Activated CD4-positive, alpha-beta T cell treated with anti-CD3 and anti-CD28 coated beads, Interleukin-2, amount 10 ng/mL, durations not matched to agents 7 days and 5 days (primary cell): ENCODE data around the gene MED12L. TPM values are rescaled to one million over a fixed set of nuclear protein-coding genes. Genes with fewer than 3 reads are reported as not detected.

Experiments
- CTCF ChIA-PET: fragments of 350-600 bp; sonication (Branson Sonifier 250); formaldehyde crosslinking; loops from one replicate; lab custom pipeline; 2021; ENCODE audit warnings: antibody characterized with exemption; lab: Charles Lee
- POLR2A ChIA-PET: fragments of 350-600 bp; sonication (Branson Sonifier 250); formaldehyde crosslinking; loops from one replicate; lab custom pipeline; 2021; ENCODE audit warnings: antibody characterized with exemption; lab: Charles Lee
- DNase-seq: peaks from one replicate; pipeline ENCODE4 v3.0.0-alpha.2; 2020
- H3K27ac Mint-ChIP-seq: one replicate; pipeline ENCODE4 v1.8.0; 2021; ENCODE audit warnings: mild to moderate bottlenecking, moderate library complexity, mixed read lengths
- H3K27me3 Mint-ChIP-seq: one replicate; pipeline ENCODE4 v1.8.0; 2021; ENCODE audit warnings: mixed read lengths
- H3K36me3 Mint-ChIP-seq: one replicate; pipeline ENCODE4 v1.8.0; 2021; ENCODE audit warnings: low read depth, mixed read lengths
- H3K4me1 Mint-ChIP-seq: one replicate; pipeline ENCODE4 v1.8.0; 2021; ENCODE audit warnings: mixed read lengths
- H3K4me3 Mint-ChIP-seq: one replicate; pipeline ENCODE4 v1.8.0; 2021; ENCODE audit warnings: mild to moderate bottlenecking, moderate library complexity, mixed read lengths
- H3K9me3 Mint-ChIP-seq: one replicate; pipeline ENCODE4 v1.8.0; 2021; ENCODE audit warnings: mixed read lengths
- total RNA-seq, 2 experiments: library from RNA; stranded (reverse); gene quantifications; one replicate each; pipeline ENCODE4 v1.2.3, GENCODE V29; 2021

Gene MED12L
- total RNA-seq, 2 experiments from 2014 or later, result 0.35 to 0.92 TPM

DNA sequence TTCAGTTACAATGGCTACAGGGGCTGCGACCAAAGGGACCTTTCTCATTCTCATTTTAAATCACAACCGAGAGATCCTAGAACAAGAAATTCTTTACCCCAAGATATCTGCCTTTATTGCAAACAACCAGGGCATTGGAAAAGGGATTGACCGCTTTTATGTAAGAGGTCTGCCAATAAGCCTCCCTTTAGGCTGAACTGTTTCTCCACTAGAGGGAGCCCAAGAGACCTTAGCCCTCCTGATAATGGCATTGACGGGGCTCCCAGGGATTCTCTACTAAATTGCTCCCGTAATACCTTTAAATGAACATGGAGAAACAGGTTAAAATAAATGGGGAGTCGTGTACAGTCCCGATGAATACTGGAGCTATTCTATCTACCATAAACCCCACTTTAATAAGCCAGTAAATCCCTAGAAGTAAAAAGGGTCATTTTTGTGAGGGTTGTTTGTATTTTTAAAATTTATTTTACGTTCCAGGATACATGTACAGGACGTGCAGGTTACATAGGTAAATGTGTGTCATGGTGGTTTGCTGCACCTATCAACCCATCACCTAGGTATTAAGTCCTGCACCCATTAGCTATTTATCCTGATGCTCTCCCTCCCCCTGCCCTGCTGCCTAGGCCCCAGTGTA, 382.9 kb downstream of the MED12L start:
- ChIA-PET CTCF (interaction anchor here (0.6 kb wide), 1 partner anchor 427 kb away, joined by 5 read pairs; no protein-coding TSS in a partner anchor), POLR2A (no interaction called here)
- Mint-ChIP-seq H3K27me3 (peaks cover 10% of the 10 kb centered on the region), H3K36me3 (no peaks in the 10 kb centered on the region), H3K4me1 (no peaks in the 10 kb centered on the region), H3K27ac (no peak overlapping the region), H3K4me3 (no peak overlapping the region), H3K9me3 (peaks cover 2% of the 10 kb centered on the region)
- peak; percentile 57 for DNase-seq

DNA sequence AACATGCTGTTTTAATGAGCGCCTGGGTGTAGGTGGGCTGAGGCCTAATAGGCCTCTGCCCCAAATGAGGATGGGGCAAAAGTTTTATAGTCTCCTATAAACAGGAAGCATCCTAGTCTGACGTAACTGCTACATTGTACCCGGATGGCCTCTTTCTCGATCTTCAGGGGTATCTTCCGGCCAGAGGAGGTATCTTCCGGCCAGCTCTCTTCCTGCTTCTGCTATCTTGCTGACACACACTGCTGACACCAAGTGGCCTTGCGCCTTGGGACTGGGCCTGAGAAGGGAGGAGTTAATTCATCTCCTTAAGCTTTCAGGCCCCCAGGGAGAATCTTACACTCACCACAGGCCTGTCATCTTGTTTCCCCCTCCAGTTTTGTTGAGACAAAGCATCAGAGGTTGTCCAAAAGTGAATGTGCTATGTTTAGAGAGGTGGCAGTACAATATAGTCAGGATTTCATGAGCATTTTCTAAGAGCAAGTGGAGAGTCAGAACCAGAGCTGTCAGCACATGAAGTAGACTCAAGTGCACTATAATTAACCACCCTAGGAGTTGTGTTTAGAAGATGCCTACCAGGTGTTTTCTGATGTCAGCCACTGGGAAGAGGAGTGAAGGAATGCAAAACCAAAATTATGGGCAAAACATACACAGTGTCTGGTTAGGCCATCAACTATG, 391.0 kb downstream of the MED12L start:
- Mint-ChIP-seq H3K27ac (no peak overlapping the region), H3K9me3 (no peaks in the 10 kb centered on the region), H3K4me1 (no peaks in the 10 kb centered on the region), H3K36me3 (no peaks in the 10 kb centered on the region), H3K27me3 (peaks cover 2% of the 10 kb centered on the region), H3K4me3 (no peak overlapping the region)
- no peak for DNase-seq
- ChIA-PET CTCF (no interaction called here), POLR2A (no interaction called here)

DNA sequence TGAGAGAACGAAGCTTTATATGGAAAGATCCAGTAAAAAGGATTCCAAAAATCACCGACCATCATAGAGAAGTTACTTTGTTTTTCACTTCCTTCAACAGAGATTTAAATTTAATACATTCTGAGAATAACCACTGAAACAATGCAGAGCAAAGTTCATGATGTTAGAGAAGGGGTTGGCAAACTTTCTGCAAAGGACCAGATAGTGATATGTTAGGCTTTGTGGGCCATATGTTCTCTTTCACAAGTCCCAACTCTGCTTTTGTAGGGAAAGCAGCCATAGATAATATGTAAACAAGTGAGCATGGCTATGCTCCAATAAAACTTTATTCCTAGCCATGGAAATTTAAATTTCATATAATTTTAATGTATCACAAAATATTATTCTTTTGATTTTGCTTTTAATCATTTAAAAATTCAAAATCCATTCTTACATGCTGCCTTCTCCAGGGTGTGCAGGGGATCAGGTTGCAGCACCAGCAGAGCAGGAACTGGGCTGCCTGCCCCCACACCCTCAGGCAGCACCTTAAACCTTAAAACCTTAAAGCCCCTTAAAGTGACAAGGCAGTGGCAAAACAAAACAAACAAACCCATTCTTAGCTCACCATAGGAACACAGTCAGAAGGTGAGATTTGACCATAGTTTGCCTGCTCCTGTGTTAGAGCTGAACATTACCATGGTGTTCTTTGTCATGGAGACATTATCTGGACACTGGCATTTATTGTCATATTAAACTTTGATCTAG, 392.3 kb downstream of the MED12L start:
- no peaks in the 10 kb centered on the region for H3K36me3 Mint-ChIP-seq
- no peaks in the 10 kb centered on the region for H3K4me1 Mint-ChIP-seq
- no peak overlapping the region for H3K4me3 Mint-ChIP-seq
- H3K27ac Mint-ChIP-seq, result no peak overlapping the region
- POLR2A ChIA-PET, result no interaction called here
- no peak for DNase-seq
- H3K27me3 Mint-ChIP-seq, result peaks cover 2% of the 10 kb centered on the region
- peaks cover 4% of the 10 kb centered on the region for H3K9me3 Mint-ChIP-seq
- CTCF ChIA-PET, result no interaction called here

DNA sequence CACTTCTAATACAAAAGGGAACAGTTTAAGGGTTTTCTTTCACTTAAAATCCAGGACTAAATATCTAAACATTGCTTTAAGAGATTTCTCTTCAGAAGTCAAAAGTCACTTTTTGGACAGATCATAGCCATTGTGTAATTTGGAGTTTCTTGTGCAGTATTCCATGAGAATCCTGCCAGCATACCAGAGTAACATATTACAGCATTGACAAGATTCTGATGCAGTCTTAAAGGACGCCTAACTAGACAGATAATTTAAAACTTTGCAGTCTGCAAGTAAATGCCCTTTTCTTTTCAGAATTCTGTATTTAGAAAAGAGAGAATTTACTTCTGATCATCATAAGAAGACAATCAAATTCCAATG, 392.9 kb downstream of the MED12L start:
- H3K4me1 Mint-ChIP-seq, result no peaks in the 10 kb centered on the region
- ChIA-PET POLR2A (no interaction called here), CTCF (no interaction called here)
- no peaks in the 10 kb centered on the region for H3K36me3 Mint-ChIP-seq
- no peak overlapping the region for H3K27ac Mint-ChIP-seq
- no peak overlapping the region for H3K4me3 Mint-ChIP-seq
- no peak for DNase-seq
- peaks cover 2% of the 10 kb centered on the region for H3K27me3 Mint-ChIP-seq
- H3K9me3 Mint-ChIP-seq, result peaks cover 4% of the 10 kb centered on the region

DNA sequence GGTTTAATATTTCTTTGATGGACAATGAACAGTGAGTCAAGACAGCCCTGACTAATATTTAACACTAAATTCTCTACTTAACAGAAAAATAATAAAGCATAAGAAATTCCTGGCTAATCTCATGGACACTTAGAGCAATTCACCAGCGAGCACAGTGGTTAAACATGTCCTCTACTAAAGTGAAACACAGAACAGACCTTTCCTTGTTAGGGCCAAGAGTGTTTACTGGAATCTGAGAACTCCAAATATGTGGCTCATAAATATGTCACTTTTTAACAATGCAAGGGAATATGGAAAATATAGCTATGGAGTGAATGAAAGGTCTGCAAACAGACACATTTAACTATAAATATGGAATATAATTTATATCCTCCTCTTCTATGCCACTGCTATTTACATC, 394.0 kb downstream of the MED12L start:
- Mint-ChIP-seq H3K27ac (no peak overlapping the region), H3K9me3 (peaks cover 4% of the 10 kb centered on the region), H3K36me3 (no peaks in the 10 kb centered on the region), H3K4me1 (no peaks in the 10 kb centered on the region), H3K4me3 (no peak overlapping the region), H3K27me3 (peaks cover 2% of the 10 kb centered on the region)
- POLR2A ChIA-PET, result no interaction called here
- DNase-seq, result no peak
- CTCF ChIA-PET, result interaction anchor here (1.2 kb wide), 1 partner anchor 22 kb away, joined by 3 read pairs; no protein-coding TSS in a partner anchor

DNA sequence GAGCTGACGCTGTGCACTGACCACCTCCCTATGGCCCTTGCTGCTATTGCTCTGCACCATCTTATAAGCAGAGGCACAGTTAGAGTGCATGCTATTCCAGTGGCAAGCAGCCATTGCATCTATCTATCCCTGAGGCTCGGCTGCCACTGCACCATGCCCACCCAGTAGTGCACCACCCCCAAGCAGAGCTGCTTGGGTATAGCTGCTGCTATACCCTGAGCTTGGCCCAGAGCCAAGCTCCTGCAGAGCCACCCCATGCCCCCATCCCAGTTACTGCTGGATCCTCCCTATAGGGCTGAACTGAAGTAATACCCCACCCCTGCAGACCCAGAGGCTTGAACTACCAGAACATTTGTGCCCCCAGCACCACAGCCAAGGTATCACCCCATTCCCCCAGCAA, 395.0 kb downstream of the MED12L start:
- Mint-ChIP-seq H3K4me1 (no peaks in the 10 kb centered on the region), H3K27ac (no peak overlapping the region), H3K9me3 (peaks cover 4% of the 10 kb centered on the region), H3K36me3 (no peaks in the 10 kb centered on the region), H3K27me3 (peaks cover 2% of the 10 kb centered on the region), H3K4me3 (no peak overlapping the region)
- CTCF ChIA-PET, result no interaction called here
- POLR2A ChIA-PET, result no interaction called here
- no peak for DNase-seq

DNA sequence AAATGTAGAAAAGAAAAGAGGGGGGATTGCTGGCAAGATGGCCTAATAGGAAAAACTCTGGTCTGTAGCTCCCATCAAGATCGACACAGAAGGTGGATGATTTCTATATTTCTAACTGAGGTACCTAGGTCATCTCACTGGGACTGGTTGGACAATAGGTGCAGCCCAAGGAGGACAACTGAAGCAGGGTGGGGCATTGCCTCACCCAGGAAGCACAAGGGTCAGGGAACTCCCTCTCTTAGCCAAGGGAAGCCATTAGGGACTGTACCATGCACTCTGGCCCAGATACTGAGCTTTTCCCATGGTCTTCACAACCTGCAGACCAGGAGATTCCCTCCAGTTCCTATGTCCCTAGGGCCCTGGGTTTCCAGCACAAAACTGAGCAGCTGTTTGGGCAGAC, 398.0 kb downstream of the MED12L start:
- Mint-ChIP-seq H3K36me3 (no peaks in the 10 kb centered on the region), H3K9me3 (peaks cover 4% of the 10 kb centered on the region), H3K27me3 (peaks cover 5% of the 10 kb centered on the region), H3K27ac (no peak overlapping the region), H3K4me3 (no peak overlapping the region), H3K4me1 (no peaks in the 10 kb centered on the region)
- POLR2A ChIA-PET, result no interaction called here
- CTCF ChIA-PET, result interaction anchor here (0.6 kb wide), 1 partner anchor 493 kb away, joined by 3 read pairs; no protein-coding TSS in a partner anchor
- no peak for DNase-seq

DNA sequence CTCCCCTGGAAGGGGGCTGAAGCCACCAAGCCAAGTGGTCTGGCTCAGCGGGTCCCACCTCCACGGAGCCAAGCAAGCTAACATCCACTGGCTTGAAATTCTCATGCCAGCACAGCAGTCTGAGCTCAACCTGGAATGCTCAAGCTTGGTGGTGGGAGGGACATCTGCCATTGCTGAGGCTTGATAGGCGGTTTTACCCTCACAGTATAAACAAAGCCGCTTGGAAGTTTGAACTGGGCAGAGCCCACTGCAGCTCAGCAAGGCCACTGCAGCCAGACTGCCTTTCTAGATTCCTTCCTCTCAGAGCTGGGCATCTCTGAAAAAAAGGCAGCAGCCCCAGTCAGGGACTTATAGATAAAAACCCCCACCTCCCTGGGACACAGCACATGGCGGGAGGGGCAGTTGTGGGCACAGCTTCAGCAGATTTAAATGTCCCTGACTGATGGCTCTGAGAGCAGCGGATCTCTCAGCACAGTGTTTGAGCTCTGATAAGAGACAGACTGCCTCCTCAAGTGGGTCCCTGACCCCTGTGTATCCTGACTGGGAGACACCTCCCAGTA, 398.6 kb downstream of the MED12L start:
- ChIA-PET CTCF (no interaction called here), POLR2A (no interaction called here)
- DNase-seq, result no peak
- H3K27ac Mint-ChIP-seq, result no peak overlapping the region
- no peaks in the 10 kb centered on the region for H3K36me3 Mint-ChIP-seq
- H3K4me3 Mint-ChIP-seq, result no peak overlapping the region
- H3K4me1 Mint-ChIP-seq, result no peaks in the 10 kb centered on the region
- H3K9me3 Mint-ChIP-seq, result peaks cover 4% of the 10 kb centered on the region
- peaks cover 5% of the 10 kb centered on the region for H3K27me3 Mint-ChIP-seq

Other genes starting within 250 kb of the MED12L start
- gene MINDY4B, start 180.2 kb upstream of the MED12L start, total RNA-seq, result not detected
- gene CLRN1, start 112.9 kb upstream of the MED12L start, total RNA-seq, result not detected
- 100 to 1,000 TPM; 144 to 181 TPM for gene GPR171, start 117.6 kb downstream of the MED12L start, total RNA-seq
- gene P2RY14, start 192.9 kb downstream of the MED12L start, total RNA-seq, result under 1 TPM; 0.25 to 0.27 TPM
- gene GPR87, start 231.2 kb downstream of the MED12L start, total RNA-seq, result under 1 TPM; 0.22 to 0.40 TPM
- not detected for gene P2RY13, start 243.9 kb downstream of the MED12L start, total RNA-seq